ENCODE measurements around the gene NRM.
A peak's percentile ranks its signal among the peaks of the same experiment; 100 is the strongest.
"Not testable (repeated sequence)": the region's sequence is repeated elsewhere in the genome, so short reads cannot be mapped to it uniquely, and the experiment has no call there.

NRM gene

GRCh38 chr6:30730601-30731435 lies 40.0 kb upstream of the NRM start:
- Mint-ChIP-seq H3K27me3 (ENCODE audit: low read depth, poor library complexity) (no peaks in the 10 kb centered on the region), H3K9me3 (no peaks in the 10 kb centered on the region), H3K4me3 (no peak overlapping the region), H3K36me3 (ENCODE audit: low read depth) (peaks cover 33% of the 10 kb centered on the region), H3K27ac (no peak overlapping the region), H3K4me1 (peaks cover 6% of the 10 kb centered on the region)
- TF ChIP-seq CTCF (IDR thresholded peaks at IDR 0.05): peak; percentile 55
- DNase-seq: peak; percentile 80

GRCh38 chr6:30727920-30728553 lies 37.3 kb upstream of the NRM start:
- Mint-ChIP-seq H3K27ac (peak overlapping the region; percentile 88), H3K4me3 (no peak overlapping the region)

GRCh38 chr6:30726506-30727413 lies 36.0 kb upstream of the NRM start:
- Mint-ChIP-seq H3K36me3 (ENCODE audit: low read depth) (peaks cover 45% of the 10 kb centered on the region), H3K27me3 (ENCODE audit: low read depth, poor library complexity) (peaks cover 3% of the 10 kb centered on the region), H3K4me3 (no peak overlapping the region), H3K9me3 (no peaks in the 10 kb centered on the region), H3K27ac (peak overlapping the region; percentile 78), H3K4me1 (peaks cover 38% of the 10 kb centered on the region)
- TF ChIP-seq CTCF (IDR thresholded peaks at IDR 0.05): no peak
- DNase-seq: no peak

More at GRCh38 chr6:30727920-30728553, 37.3 kb upstream of the NRM start:
- Mint-ChIP-seq H3K9me3 (no peaks in the 10 kb centered on the region), H3K36me3 (ENCODE audit: low read depth) (peaks cover 42% of the 10 kb centered on the region), H3K4me1 (peaks cover 30% of the 10 kb centered on the region), H3K27me3 (ENCODE audit: low read depth, poor library complexity) (no peaks in the 10 kb centered on the region)
- no peak for DNase-seq
- TF ChIP-seq CTCF (IDR thresholded peaks at IDR 0.05): no peak

- Mint-ChIP-seq H3K27ac (peak overlapping the region; percentile 90), H3K27me3 (ENCODE audit: low read depth, poor library complexity) (peaks cover 3% of the 10 kb centered on the region), H3K4me1 (peaks cover 36% of the 10 kb centered on the region), H3K36me3 (ENCODE audit: low read depth) (peaks cover 52% of the 10 kb centered on the region), H3K4me3 (no peak overlapping the region), H3K9me3 (no peaks in the 10 kb centered on the region)
- DNase-seq: no peak
- no peak for TF ChIP-seq CTCF (IDR thresholded peaks at IDR 0.05)
Measured at GRCh38 chr6:30725713-30726505, 35.1 kb upstream of the NRM start.

GRCh38 chr6:30724906-30725667 lies 34.3 kb upstream of the NRM start:
- Mint-ChIP-seq H3K27ac (peak overlapping the region; percentile 24), H3K4me3 (peak overlapping the region; percentile 62), H3K36me3 (ENCODE audit: low read depth) (peaks cover 51% of the 10 kb centered on the region), H3K9me3 (no peaks in the 10 kb centered on the region), H3K4me1 (peaks cover 32% of the 10 kb centered on the region), H3K27me3 (ENCODE audit: low read depth, poor library complexity) (peaks cover 3% of the 10 kb centered on the region)
- no peak for DNase-seq
- no peak for TF ChIP-seq CTCF (IDR thresholded peaks at IDR 0.05)

GRCh38 chr6:30723843-30724741 lies 33.3 kb upstream of the NRM start:
- Mint-ChIP-seq H3K36me3 (ENCODE audit: low read depth) (peaks cover 48% of the 10 kb centered on the region), H3K4me1 (peaks cover 42% of the 10 kb centered on the region), H3K27ac (peak overlapping the region; percentile 99), H3K4me3 (peak overlapping the region; percentile 97)
- not testable (repeated sequence) for H3K9me3 Mint-ChIP-seq; H3K27me3 Mint-ChIP-seq (ENCODE audit: low read depth, poor library complexity); DNase-seq
